ENCODE measurements around the gene GCH1.

DNA sequence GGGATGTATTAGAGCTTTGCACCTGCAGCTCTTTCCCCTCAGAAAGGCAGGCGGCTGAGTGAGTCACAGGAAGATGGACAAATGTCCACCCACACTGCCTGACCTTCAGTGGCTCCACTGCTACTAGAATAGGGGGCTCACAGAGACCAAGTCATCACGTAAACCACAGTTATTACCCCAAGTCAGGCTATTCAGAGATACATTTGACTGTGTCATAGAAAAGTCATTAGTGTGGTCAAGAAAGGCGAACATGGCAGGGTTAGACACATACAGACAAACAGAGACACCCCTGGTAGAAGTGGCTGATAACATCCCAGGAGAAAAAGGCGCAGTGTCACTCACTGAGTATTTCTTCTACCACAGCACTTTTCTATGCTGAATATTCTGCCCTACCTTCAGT is 36.0 kb downstream of the GCH1 start:
- TF ChIP-seq, protein P1, sequence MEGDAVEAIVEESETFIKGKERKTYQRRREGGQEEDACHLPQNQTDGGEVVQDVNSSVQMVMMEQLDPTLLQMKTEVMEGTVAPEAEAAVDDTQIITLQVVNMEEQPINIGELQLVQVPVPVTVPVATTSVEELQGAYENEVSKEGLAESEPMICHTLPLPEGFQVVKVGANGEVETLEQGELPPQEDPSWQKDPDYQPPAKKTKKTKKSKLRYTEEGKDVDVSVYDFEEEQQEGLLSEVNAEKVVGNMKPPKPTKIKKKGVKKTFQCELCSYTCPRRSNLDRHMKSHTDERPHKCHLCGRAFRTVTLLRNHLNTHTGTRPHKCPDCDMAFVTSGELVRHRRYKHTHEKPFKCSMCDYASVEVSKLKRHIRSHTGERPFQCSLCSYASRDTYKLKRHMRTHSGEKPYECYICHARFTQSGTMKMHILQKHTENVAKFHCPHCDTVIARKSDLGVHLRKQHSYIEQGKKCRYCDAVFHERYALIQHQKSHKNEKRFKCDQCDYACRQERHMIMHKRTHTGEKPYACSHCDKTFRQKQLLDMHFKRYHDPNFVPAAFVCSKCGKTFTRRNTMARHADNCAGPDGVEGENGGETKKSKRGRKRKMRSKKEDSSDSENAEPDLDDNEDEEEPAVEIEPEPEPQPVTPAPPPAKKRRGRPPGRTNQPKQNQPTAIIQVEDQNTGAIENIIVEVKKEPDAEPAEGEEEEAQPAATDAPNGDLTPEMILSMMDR (IDR thresholded peaks at IDR 0.05 in 2 of 3, conservative IDR thresholded peaks at IDR 0.05 in 1 of 3; ENCODE audit: borderline replicate concordance in 1 of 3, insufficient read depth in 1 of 3, low read depth in 2 of 3, low read length in 2 of 3): no peak
- TF ChIP-seq JUND (IDR thresholded peaks at IDR 0.05): no peak
